ENCODE results near the gene ESYT3. TPM values are rescaled to one million over a fixed set of nuclear protein-coding genes. Genes with fewer than 3 reads are reported as not detected.

The ESYT3 gene
- total and polyA plus RNA-seq, 9 of the 15 experiments (the other 6 are each of a cell fraction or from before 2014, with no cell fraction given), result not detected

DNA sequence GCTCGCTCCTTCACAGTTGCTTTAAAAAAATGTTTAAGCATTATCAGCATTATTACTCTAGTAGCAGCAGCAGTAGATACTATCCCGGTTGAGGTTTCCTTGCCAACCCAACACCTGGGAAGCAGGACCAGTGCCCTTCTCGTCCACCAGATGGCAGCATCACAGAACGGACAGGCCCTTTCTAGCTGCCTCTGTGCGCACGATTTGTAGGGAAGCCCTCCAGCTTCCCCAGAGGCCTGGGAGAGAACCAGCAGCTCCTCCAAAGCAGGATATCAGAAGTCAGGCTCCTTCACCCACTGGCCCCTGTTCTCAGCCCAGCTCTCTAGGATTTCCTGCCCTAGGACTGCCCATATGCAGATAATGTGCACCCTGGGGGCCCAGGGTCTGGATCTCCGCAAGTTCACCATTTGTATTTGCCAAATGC is 16.8 kb upstream of the ESYT3 start (continued):
- TF ChIP-seq, protein P1, sequence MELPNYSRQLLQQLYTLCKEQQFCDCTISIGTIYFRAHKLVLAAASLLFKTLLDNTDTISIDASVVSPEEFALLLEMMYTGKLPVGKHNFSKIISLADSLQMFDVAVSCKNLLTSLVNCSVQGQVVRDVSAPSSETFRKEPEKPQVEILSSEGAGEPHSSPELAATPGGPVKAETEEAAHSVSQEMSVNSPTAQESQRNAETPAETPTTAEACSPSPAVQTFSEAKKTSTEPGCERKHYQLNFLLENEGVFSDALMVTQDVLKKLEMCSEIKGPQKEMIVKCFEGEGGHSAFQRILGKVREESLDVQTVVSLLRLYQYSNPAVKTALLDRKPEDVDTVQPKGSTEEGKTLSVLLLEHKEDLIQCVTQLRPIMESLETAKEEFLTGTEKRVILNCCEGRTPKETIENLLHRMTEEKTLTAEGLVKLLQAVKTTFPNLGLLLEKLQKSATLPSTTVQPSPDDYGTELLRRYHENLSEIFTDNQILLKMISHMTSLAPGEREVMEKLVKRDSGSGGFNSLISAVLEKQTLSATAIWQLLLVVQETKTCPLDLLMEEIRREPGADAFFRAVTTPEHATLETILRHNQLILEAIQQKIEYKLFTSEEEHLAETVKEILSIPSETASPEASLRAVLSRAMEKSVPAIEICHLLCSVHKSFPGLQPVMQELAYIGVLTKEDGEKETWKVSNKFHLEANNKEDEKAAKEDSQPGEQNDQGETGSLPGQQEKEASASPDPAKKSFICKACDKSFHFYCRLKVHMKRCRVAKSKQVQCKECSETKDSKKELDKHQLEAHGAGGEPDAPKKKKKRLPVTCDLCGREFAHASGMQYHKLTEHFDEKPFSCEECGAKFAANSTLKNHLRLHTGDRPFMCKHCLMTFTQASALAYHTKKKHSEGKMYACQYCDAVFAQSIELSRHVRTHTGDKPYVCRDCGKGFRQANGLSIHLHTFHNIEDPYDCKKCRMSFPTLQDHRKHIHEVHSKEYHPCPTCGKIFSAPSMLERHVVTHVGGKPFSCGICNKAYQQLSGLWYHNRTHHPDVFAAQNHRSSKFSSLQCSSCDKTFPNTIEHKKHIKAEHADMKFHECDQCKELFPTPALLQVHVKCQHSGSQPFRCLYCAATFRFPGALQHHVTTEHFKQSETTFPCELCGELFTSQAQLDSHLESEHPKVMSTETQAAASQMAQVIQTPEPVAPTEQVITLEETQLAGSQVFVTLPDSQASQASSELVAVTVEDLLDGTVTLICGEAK (IDR thresholded peaks at IDR 0.05), result no peak
- TF ChIP-seq, protein P1 (CRISPR knock-in tag; IDR thresholded peaks at IDR 0.05), result no peak
- TF ChIP-seq ZNF445 (CRISPR knock-in tag; IDR thresholded peaks at IDR 0.05; ENCODE audit: low read depth) (no peak), ZBED1 (IDR thresholded peaks at IDR 0.05) (no peak), NELFE (IDR thresholded peaks at IDR 0.05; ENCODE audit: insufficient read depth, insufficient read length) (no peak), CHD2 (IDR thresholded peaks at IDR 0.05; ENCODE audit: low read depth, low read length) (no peak), NFRKB (IDR thresholded peaks at IDR 0.05; ENCODE audit: low read depth) (no peak), ZFP36 (IDR thresholded peaks at IDR 0.05; ENCODE audit: low read depth, low read length, partially characterized antibody) (no peak), HMG20B (CRISPR knock-in tag; IDR thresholded peaks at IDR 0.05) (no peak), ZNF239 (CRISPR knock-in tag; IDR thresholded peaks at IDR 0.05) (no peak), SMC3 (conservative IDR thresholded peaks at IDR 0.05; ENCODE audit: insufficient read depth, low read depth, low read length) (peak; percentile 78), SRSF9 (IDR thresholded peaks at IDR 0.05; ENCODE audit: borderline replicate concordance, low read depth, low read length) (no peak), ZNF175 (CRISPR knock-in tag; IDR thresholded peaks at IDR 0.05; ENCODE audit: low read depth) (no peak), RAD21 (CRISPR knock-in tag; conservative IDR thresholded peaks at IDR 0.05 in 1 of 2, IDR thresholded peaks at IDR 0.05 in 1 of 2) (peak; percentile 72 to 88), PTRF (tag; IDR thresholded peaks at IDR 0.05) (no peak), SREBF2 (CRISPR knock-in tag; IDR thresholded peaks at IDR 0.05) (no peak), POLR3A (IDR thresholded peaks at IDR 0.05; ENCODE audit: borderline replicate concordance, extremely low read depth, insufficient read depth, insufficient read length) (no peak), TRIM28 (IDR thresholded peaks at IDR 0.05) (no peak), NFXL1 (CRISPR knock-in tag; IDR thresholded peaks at IDR 0.05) (no peak), ZFPM2 (CRISPR knock-in tag; IDR thresholded peaks at IDR 0.05) (no peak), TARDBP (IDR thresholded peaks at IDR 0.05) (no peak), RFX1 (IDR thresholded peaks at IDR 0.05) (peak; percentile 39; the same call in 1 of the 2 replicates)
- TF ChIP-seq, protein P2, sequence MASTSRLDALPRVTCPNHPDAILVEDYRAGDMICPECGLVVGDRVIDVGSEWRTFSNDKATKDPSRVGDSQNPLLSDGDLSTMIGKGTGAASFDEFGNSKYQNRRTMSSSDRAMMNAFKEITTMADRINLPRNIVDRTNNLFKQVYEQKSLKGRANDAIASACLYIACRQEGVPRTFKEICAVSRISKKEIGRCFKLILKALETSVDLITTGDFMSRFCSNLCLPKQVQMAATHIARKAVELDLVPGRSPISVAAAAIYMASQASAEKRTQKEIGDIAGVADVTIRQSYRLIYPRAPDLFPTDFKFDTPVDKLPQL (IDR thresholded peaks at IDR 0.05; ENCODE audit: extremely low read depth, insufficient read length), result no peak

Measured in K562 (cell line).